NCI-H2196 (cell line): Measurements from ENCODE around the gene RNF220.

Experiments
- DNase-seq: peaks from one replicate; lab custom pipeline; 2025; ENCODE audit not compliant: unreplicated experiment; lab: John Stamatoyannopoulos, UW

The RNF220 gene

DNA sequence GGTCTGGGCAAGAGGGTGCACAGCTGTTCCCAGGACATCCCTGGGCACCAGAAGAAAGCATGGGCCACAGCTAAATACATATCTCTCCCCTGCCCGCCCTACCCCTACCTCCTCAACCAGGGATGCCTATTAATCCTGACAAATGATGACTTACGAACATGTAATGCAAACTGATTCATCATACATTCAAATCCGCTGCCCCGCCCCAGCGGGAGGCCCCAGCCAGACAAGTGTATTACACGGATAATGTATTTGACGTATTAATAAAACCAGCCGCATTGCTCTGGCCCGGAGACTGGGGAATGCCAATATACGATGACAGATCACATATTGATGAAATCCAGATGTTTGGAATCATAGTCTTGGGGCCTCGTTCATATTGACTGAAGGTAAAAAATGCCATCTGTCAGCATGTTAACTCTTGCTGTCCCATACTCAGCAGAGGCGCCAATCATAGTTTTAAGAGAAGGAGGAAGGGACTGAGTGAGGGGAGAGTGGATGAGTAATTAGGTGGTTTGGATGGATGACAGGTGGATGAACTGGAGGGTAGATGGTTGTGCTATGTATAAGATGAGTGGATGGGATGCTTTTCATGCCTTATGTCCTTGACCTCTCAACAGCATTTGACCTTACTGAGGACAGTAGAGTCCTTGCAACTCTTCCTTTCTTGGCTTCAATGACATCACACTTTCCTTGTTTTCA lies 201.0 kb downstream of the RNF220 start:
- DNase-seq: no peak

- DNase-seq: no peak
Observed at GRCh38 chr1:44606701-44607281, 201.7 kb downstream of the RNF220 start.

- DNase-seq: no peak
Observed at GRCh38 chr1:44608141-44608540, 203.1 kb downstream of the RNF220 start.

DNA sequence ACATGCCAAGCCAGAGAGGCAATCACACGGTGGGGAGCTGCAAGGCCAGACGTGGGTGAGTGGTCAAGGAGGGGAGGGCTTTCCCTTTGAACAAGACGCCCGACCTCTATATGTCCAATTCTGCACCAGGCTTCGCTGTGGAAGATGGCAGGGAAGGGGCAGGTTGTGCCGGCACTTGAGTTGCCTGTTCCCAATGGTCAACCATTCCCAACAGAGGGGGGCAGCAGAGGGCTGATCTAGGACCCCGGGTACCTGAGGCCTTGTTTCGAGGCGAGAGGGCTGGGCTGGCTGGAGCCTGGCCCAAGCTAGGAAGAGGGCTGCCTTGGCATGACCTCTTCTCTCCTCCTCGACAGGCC lies 204.3 kb downstream of the RNF220 start:
- peak; percentile 25 for DNase-seq

- DNase-seq: no peak
Observed at GRCh38 chr1:44609768-44610526, 204.9 kb downstream of the RNF220 start.

GRCh38 chr1:44610527-44611148 lies 205.6 kb downstream of the RNF220 start:
- DNase-seq: no peak

GRCh38 chr1:44611419-44611818 lies 206.4 kb downstream of the RNF220 start:
- no peak for DNase-seq

DNA sequence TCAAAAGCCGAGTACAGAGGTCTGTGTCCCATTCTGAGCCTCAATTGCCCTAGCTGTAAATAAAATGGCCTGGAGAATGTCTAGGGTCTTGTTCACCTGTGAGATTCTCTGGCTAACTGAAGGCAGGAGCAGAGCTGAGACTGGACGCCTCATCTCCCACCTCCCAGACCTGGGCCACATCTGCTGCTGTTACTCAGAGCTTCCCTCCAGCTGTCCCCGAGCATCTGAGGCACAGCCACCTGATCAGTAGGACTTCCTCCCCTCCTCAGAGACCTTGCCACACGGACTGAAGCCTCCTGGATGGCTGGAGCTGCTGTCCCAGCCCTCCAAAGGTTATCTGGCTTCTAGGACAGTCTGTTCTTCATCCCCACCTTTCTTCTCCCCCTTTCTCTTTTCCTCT lies 206.8 kb downstream of the RNF220 start:
- DNase-seq: no peak

GRCh38 chr1:44613941-44614340 lies 208.9 kb downstream of the RNF220 start:
- DNase-seq: no peak

DNA sequence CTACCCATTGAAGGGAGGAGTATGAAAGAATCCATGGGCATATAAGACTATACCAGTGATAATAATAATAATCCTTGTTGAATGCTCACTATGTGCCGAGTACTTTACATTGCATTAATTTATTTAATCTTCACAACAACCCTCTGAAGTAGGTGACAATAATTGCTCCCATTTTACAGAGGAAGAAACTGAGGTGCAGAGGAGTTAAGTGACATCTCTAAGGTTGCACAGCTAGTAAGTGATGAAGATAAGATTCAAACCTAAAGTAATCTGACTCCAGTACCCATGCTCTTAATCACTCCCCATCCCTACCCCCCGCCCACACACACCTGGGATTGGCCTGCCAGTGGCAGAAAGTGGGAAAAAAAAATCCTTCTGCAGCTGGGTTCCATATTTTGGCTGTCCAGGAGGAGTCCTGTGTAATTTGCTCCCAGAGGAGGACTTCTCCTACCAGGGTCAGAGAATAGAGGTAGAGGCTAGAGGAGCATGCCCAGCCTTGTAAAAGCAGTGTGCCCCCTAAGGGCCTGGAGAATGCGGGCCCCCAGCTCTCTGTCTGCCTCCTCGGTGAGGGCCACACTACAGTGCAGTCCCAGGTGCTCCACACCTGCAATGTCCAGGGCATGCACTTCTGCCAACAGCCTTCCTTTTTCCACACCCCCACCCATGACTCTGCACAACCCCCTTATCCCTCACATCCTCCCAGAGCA lies 211.4 kb downstream of the RNF220 start:
- no peak for DNase-seq

- DNase-seq: no peak
Observed at GRCh38 chr1:44616991-44617702, 212.1 kb downstream of the RNF220 start.

DNA sequence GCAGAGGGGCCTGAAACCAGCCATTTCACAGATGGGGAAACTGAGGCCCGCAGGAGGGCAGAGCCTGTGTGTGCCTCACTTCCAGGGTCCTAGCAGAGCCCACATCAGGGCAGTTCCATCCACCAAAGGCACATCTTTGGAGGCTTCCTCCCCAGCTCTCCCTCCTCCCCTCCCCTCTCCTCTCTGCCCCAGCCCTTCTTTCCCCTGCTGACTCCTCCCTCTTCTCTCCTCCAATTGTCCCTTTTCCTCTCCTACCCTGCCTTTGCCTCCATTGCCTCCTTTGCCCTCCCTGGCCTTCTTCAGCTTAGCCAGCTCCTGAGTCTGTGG lies 212.6 kb downstream of the RNF220 start:
- DNase-seq: no peak

DNA sequence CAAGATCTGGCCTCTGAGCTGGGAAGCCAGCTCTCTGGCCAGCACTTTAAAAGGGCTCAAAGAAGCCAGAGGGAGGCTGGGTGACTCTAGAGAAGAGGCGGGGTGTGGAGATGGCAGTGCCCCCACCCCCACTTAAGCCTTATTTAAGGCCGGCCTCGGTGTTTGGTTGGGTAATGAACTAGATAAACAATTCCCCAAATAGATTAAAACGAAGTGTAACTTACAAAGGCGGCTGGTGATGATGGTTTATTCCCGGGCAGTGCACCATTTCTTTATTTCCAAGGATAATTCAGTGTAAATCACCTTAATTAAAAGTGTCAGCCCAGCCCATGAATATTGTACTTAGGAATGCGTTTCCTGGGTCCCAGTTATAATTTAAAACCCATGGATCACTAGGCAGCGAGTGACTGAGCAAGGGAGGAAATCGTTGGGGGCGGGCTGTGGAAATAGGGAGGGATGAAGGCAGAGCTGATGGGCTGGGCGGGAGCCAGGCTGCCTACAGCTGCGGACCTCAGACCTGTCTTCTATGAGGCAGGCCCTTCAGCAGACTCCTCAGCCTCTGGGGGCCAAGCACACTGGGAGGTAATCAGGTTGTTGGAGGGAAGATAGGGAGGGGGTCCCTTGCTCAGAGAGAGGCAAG lies 214.3 kb downstream of the RNF220 start:
- DNase-seq: no peak

DNA sequence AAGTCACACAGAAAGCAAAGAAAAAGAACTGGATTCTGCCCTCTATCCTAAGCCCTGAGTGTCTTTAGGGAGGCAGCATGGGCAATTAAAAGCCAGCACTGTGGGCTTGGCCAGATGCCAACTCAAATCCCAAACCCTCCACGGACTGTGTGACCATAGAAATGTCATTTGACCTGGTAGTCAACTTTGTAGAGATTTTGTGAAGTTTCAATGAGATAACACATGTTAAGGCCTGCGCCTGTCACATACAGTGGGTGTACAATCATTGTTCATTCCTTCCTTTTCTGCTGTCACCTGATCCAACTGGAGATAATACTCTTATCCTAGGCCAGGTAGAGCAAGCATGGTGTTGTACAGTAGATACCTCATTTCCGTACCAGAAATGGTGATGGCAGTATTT lies 215.0 kb downstream of the RNF220 start:
- no peak for DNase-seq

DNA sequence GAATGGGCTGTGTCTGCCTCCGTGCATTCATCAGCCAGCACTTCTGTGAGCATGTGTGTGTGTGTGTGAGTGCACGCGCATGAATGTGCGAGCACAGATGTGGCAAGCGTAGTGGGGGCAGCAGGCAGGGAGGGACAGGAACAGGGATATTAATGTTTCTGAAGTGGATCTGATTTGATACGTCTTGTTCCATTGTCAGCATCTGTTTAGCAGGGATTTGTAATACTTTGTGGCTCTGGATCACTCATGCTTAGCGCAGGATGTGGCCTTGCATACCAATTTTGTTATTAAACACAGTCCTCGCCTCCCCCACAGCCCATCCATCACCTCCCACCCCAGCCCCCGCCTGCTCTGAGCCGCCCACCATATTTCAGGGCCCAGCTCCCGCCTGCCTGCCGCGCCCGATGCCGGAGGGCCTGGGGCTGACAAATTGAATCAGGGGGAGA lies 216.8 kb downstream of the RNF220 start:
- DNase-seq: no peak

GRCh38 chr1:44624268-44624901 lies 219.3 kb downstream of the RNF220 start:
- no peak for DNase-seq

- no peak for DNase-seq
Observed at GRCh38 chr1:44625348-44625747, 220.3 kb downstream of the RNF220 start.

GRCh38 chr1:44628962-44629756 lies 224.1 kb downstream of the RNF220 start:
- DNase-seq: no peak

- no peak for DNase-seq
Observed at GRCh38 chr1:44630116-44630515, 225.1 kb downstream of the RNF220 start.
